ENCODE measurements around the gene CD83. TPM values are rescaled to one million over a fixed set of nuclear protein-coding genes. Genes with fewer than 3 reads are reported as not detected.

CD83 gene
- total RNA-seq, 1 experiment from 2014 or later: 7.0 TPM

- no peak overlapping the region for H2AFZ ChIP-seq (ENCODE audit: low read length)
- no peak overlapping the region for H3K18ac ChIP-seq (ENCODE audit: insufficient read length, low read depth, low read length)
- H2BK20ac ChIP-seq (ENCODE audit: low read depth, low read length, poor library complexity, severe bottlenecking): no peak overlapping the region
- H3K4me2 ChIP-seq (ENCODE audit: insufficient read depth, insufficient read length, low read length): no peak overlapping the region
- Mint-ChIP-seq H3K4me1 (peaks cover 11 to 12% of the 10 kb centered on the region in 2 experiments), H3K4me3 (no peak overlapping the region), H3K36me3 (ENCODE audit: insufficient read depth in 1 of 3, low read depth in 3 of 3) (peaks cover 2 to 31% (median 6%) of the 10 kb centered on the region in 3 experiments; a peak in 6 of 7 replicates), H3K9me3 (peaks cover 24 to 31% of the 10 kb centered on the region in 2 experiments), H3K27me3 (ENCODE audit: low read depth) (peaks cover 8% of the 10 kb centered on the region), H3K27ac (no peak overlapping the region)
- H3K27ac ChIP-seq (ENCODE audit: insufficient read length, low read depth, low read length): no peak overlapping the region
- H3K23me2 ChIP-seq (ENCODE audit: insufficient read length, low read depth, low read length, poor library complexity, severe bottlenecking): no peaks in the 10 kb centered on the region
- TF ChIP-seq CTCF (conservative IDR thresholded peaks at IDR 0.05): no peak
- H4K20me1 ChIP-seq (ENCODE audit: control insufficient read depth, insufficient read depth, insufficient read length): no peaks in the 10 kb centered on the region
- H4K5ac ChIP-seq (ENCODE audit: insufficient read length, low read depth, low read length): no peak overlapping the region
- no CpG with 5 or more reads among the region's 4 CpGs for WGBS (ENCODE audit: extremely low coverage, insufficient read length, low lambda C conversion rate)
- H4K91ac ChIP-seq (ENCODE audit: insufficient read length, low read depth, low read length): no peak overlapping the region
- H3K14ac ChIP-seq (ENCODE audit: insufficient read depth, low read length): no peak overlapping the region
- H3K4me1 ChIP-seq (ENCODE audit: insufficient read depth, low read length): peaks cover 4% of the 10 kb centered on the region; the same call in 1 of the 2 replicates
- no peaks in the 10 kb centered on the region for H3K79me1 ChIP-seq (ENCODE audit: insufficient read depth, low read depth, low read length, poor library complexity, severe bottlenecking)
- no peaks in the 10 kb centered on the region for H3K79me2 ChIP-seq (ENCODE audit: insufficient read depth, low read length)
- H4K8ac ChIP-seq (replicated peaks; ENCODE audit: insufficient read length, low read depth, low read length): no peak overlapping the region
- H3T11ph ChIP-seq (ENCODE audit: low read length): no peak overlapping the region
- H2BK15ac ChIP-seq (ENCODE audit: low read depth, low read length): no peak overlapping the region
- peaks cover 8% of the 10 kb centered on the region for H3K9me3 ChIP-seq (ENCODE audit: control insufficient read depth, low read depth, low read length)
- no peak overlapping the region for H2AK5ac ChIP-seq (ENCODE audit: insufficient read length, low read length)
- H3K56ac ChIP-seq (ENCODE audit: insufficient read length, low read depth, low read length): no peak overlapping the region
- no peak overlapping the region for H3K23ac ChIP-seq (ENCODE audit: insufficient read length, low read depth, low read length)
- H3K9ac ChIP-seq (ENCODE audit: extremely low read depth, insufficient read length, low read length): no peak overlapping the region
- H2BK5ac ChIP-seq (ENCODE audit: insufficient read length, low read length): no peak overlapping the region
- DNase-seq: no peak
- H2BK12ac ChIP-seq (ENCODE audit: insufficient read length, low read depth, low read length): no peak overlapping the region
- H3K4ac ChIP-seq (ENCODE audit: low read depth, low read length): no peak overlapping the region
- no peaks in the 10 kb centered on the region for H3K27me3 ChIP-seq (ENCODE audit: insufficient read depth, low read length)
- no peak overlapping the region for H2BK120ac ChIP-seq (ENCODE audit: low read depth, low read length, poor library complexity, severe bottlenecking)
Measured at GRCh38 chr6:14166839-14167238, 49.3 kb downstream of the CD83 start.
